HepG2 (cell line): ENCODE results near the gene ABTB2. TPM values are rescaled to one million over a fixed set of nuclear protein-coding genes. Genes with fewer than 3 reads are reported as not detected.

ENCODE experiments used
- ATAC-seq: fragments of 200-7000 bp; cut with Tn5 transposase; 3 replicates; pipeline ENCODE4 v1.9.1; 2020; ENCODE audit warnings: mild to moderate bottlenecking, moderate library complexity
- BruUV-seq: library from RNA; stranded (reverse); fragments of 400-500 nt; replicated peaks from 2 replicates; lab custom pipeline; 2021; lab: Mats Ljungman, UMichigan
- CTCF ChIA-PET: fragments of 300-600 bp; formaldehyde crosslinking; extraction: SDS; loops from one replicate; lab custom pipeline; 2021; ENCODE audit warnings: low total read pairs, inconsistent platforms, low intra/inter-chr PET ratio; lab: Yijun Ruan, JAX
- POLR2A ChIA-PET: fragments of 350-600 bp; sonication (Branson Sonifier 250); formaldehyde crosslinking; loops from one replicate; lab custom pipeline; 2020; ENCODE audit warnings: antibody characterized with exemption, inconsistent platforms; lab: Yijun Ruan, JAX
- DNase-seq: peaks from one replicate; pipeline ENCODE4 v3.0.0-alpha.2; 2015; ENCODE audit warnings: low spot score
- FAIRE-seq: peaks from 3 replicates; lab custom pipeline; 2011; peaks lifted over from hg19 to GRCh38; lab: Jason Lieb, UNC
- H2AFZ ChIP-seq: one replicate; pipeline ENCODE4 v1.6.1; 2011; ENCODE audit warnings: low read length, inconsistent platforms
- H3K27ac ChIP-seq: fragments of 300-600 bp; 3 replicates; pipeline ENCODE4 v1.8.0; 2011; ENCODE audit warnings: mixed run types, mild to moderate bottlenecking, mixed read lengths, low read length, inconsistent platforms; ENCODE audit not compliant: insufficient read depth; ENCODE audit errors: extremely low read length
- H3K27me3 ChIP-seq, 2 experiments: fragments of 200-600 bp in 1 of 2; 2 replicates in 1 of 2; 3 replicates in 1 of 2; pipeline versions ENCODE4 v1.6.0 to v1.8.0; 2011; ENCODE audit warnings: low read length in 2 of 2, mild to moderate bottlenecking in 2 of 2, moderate library complexity in 2 of 2, inconsistent platforms in 1 of 2; ENCODE audit not compliant: insufficient read depth in 2 of 2, control insufficient read depth in 1 of 2
- H3K36me3 ChIP-seq, 2 experiments: fragments of 200-600 bp in 1 of 2; replicated peaks in 1 of 2; 2 replicates in 1 of 2; 3 replicates in 1 of 2; pipeline versions ENCODE4 v1.5.1 to v1.8.0; 2011; ENCODE audit warnings: low read length in 2 of 2, inconsistent platforms in 1 of 2; ENCODE audit not compliant: insufficient read depth in 2 of 2, control insufficient read depth in 1 of 2
- H3K4me1 ChIP-seq: 2 replicates; pipeline ENCODE4 v1.5.1; 2012; ENCODE audit warnings: low read length, inconsistent platforms; ENCODE audit not compliant: insufficient read depth
- H3K4me2 ChIP-seq: 2 replicates; pipeline ENCODE4 v1.6.0; 2011; ENCODE audit warnings: low read depth, low read length, inconsistent platforms
- H3K4me3 ChIP-seq, 3 experiments: fragments of 200-600 bp in 1 of 3; sonication (generic), shearing (Covaris generic) in 1 of 3; replicated peaks in 1 of 3; 2 replicates each; pipeline ENCODE4 v1.5.1; 2011 to 2016; ENCODE audit warnings: low read length in 3 of 3, inconsistent platforms in 2 of 3, low read depth in 2 of 3, mild to moderate bottlenecking in 2 of 3, control low read depth in 1 of 3, mixed read lengths in 1 of 3; ENCODE audit not compliant: insufficient read depth in 1 of 3
- H3K79me2 ChIP-seq: one replicate; pipeline ENCODE4 v1.6.1; 2011; ENCODE audit warnings: low read length, inconsistent platforms; ENCODE audit not compliant: insufficient read depth
- H3K9ac ChIP-seq: 2 replicates; pipeline ENCODE4 v1.6.0; 2011; ENCODE audit warnings: mild to moderate bottlenecking, low read depth, low read length, inconsistent platforms; ENCODE audit not compliant: insufficient read depth
- H3K9me3 ChIP-seq: 2 replicates; pipeline ENCODE4 v1.5.1; 2012; ENCODE audit warnings: mild to moderate bottlenecking, low read length
- H4K20me1 ChIP-seq: 2 replicates; pipeline ENCODE4 v1.6.0; 2011; ENCODE audit warnings: inconsistent platforms, mild to moderate bottlenecking, low read length, moderate library complexity; ENCODE audit not compliant: insufficient read depth
- POLR2G ChIP-seq: fragments of 200-400 bp; formaldehyde crosslinking; IDR thresholded peaks from 2 replicates; pipeline ENCODE4 v1.6.1; 2018; ENCODE audit warnings: mild to moderate bottlenecking, low read depth, low read length, moderate library complexity
- TAF15 ChIP-seq: fragments of 200-400 bp; formaldehyde crosslinking; IDR thresholded peaks from one replicate; pipeline ENCODE4 v1.6.1; 2018; ENCODE audit warnings: mild to moderate bottlenecking, low read depth, low read length; ENCODE audit not compliant: poor library complexity, severe bottlenecking
- ZBTB42 ChIP-seq: sonication (generic); formaldehyde crosslinking; IDR thresholded peaks from 2 replicates; pipeline ENCODE4 v1.5.0; 2020; ENCODE audit warnings: mild to moderate bottlenecking, missing genetic modification reagents
- ZNF34 ChIP-seq: sonication (generic); formaldehyde crosslinking; IDR thresholded peaks from 2 replicates; pipeline ENCODE4 v1.4.0; 2020; ENCODE audit warnings: mild to moderate bottlenecking, missing genetic modification reagents, borderline replicate concordance
- ZNF749 ChIP-seq: sonication (generic); formaldehyde crosslinking; IDR thresholded peaks from 2 replicates; pipeline ENCODE4 v1.8.0; 2022; ENCODE audit warnings: mild to moderate bottlenecking, missing genetic modification reagents, moderate library complexity, borderline replicate concordance
- ZNF777 ChIP-seq: sonication (generic); formaldehyde crosslinking; IDR thresholded peaks from 2 replicates; pipeline ENCODE4 v1.4.0; 2020; ENCODE audit warnings: missing genetic modification reagents
- ZNF781 ChIP-seq: sonication (generic); formaldehyde crosslinking; IDR thresholded peaks from 2 replicates; pipeline ENCODE4 v1.5.1; 2020; ENCODE audit warnings: borderline replicate concordance, mild to moderate bottlenecking, missing genetic modification reagents; ENCODE audit errors: not compliant biosample characterization
- ZNF891 ChIP-seq: sonication (generic); formaldehyde crosslinking; IDR thresholded peaks from 2 replicates; pipeline ENCODE4 v1.5.0; 2020; ENCODE audit warnings: mild to moderate bottlenecking, missing genetic modification reagents
- WGBS: methylation state at CpG from one replicate; pipeline ENCODE4 v1.1.6; 2017; ENCODE audit warnings: low lambda C conversion rate; 5-methylcytosine and 5-hydroxymethylcytosine counted together
- in situ Hi-C: cut with HindIII; loops from 2 replicates; pipeline ENCODE4 v1.10.0; 2017; ENCODE audit warnings: low pct_unique_long_range_greater_than_20kb; ENCODE audit not compliant: extremely low pct_ligation_motif_present
- intact Hi-C: fragments of 100-400 bp; cut with micrococcal nuclease; formaldehyde crosslinking; loops from one replicate; pipeline ENCODE4 v1.10.0; 2022; ENCODE audit not compliant: unreplicated experiment
- polyA plus RNA-seq, 8 experiments: library from polyadenylated mRNA; depleted of rRNA in 3 of 8; stranded (reverse) in 7 of 8; unstranded in 1 of 8; fragments of >200 nt; fragmentation: Illumina TruSeq in 4 of 8; extraction: Trizol in 4 of 8; gene quantifications; 2 replicates each; pipeline versions ENCODE4 v1.2.1 to v1.2.3, GENCODE V29; 2011 to 2016; ENCODE audit warnings: low read depth in 4 of 8, missing spikeins in 1 of 8, mixed read lengths in 1 of 8; ENCODE audit not compliant: insufficient read depth in 1 of 8
- total RNA-seq, 5 experiments: library from RNA; depleted of rRNA; stranded (reverse); fragments of >200 nt; fragmentation: Illumina TruSeq; extraction: Trizol; gene quantifications; 2 replicates each; pipeline ENCODE4 v1.2.3, GENCODE V29; 2016; ENCODE audit warnings: low read depth in 1 of 5
- TF ChIP-seq, protein P1 (sequence below): sonication (generic); formaldehyde crosslinking; IDR thresholded peaks from 2 replicates; pipeline ENCODE4 v1.8.1; 2023; ENCODE audit warnings: mild to moderate bottlenecking, missing genetic modification reagents
- TF ChIP-seq, protein P2 (sequence below): sonication (generic); formaldehyde crosslinking; IDR thresholded peaks from 2 replicates; pipeline ENCODE4 v1.5.1; 2020; ENCODE audit warnings: missing genetic modification reagents, mild to moderate bottlenecking, borderline replicate concordance
- TF ChIP-seq, protein P3 (sequence below): sonication (generic); formaldehyde crosslinking; IDR thresholded peaks from 2 replicates; pipeline ENCODE4 v1.8.0; 2022; ENCODE audit warnings: missing genetic modification reagents, mild to moderate bottlenecking, moderate library complexity, borderline replicate concordance

Gene ABTB2
- total and polyA plus RNA-seq, 2 of the 13 experiments (the other 11 are each of a cell fraction or from before 2014, with no cell fraction given): 5.1 to 15.4 TPM

DNA sequence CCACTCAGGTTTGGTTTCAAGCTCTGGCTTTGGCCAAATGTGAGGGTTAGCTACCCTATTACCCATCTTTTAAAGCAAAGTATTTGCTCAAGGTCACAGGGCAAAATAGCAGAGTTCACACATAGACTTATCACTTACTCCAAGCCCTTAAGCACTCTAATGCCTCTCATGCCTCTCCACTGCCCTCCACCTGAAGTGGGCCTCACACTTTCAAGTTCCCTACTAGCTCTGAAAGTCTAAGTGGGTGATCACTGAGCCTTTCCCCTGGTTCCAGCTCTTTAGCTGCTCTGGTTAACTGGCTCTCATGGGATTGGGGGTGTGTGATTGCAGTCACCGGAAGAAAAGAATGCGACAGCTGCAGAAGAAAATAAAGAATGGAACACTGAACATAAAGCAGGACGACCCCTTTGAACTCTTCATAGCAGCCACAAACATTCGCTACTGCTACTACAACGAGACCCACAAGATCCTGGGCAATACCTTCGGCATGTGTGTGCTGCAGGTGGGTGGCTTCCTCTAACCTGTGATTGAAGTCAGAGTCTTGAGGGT is 246.0 kb downstream of the ABTB2 start:
- Histone ChIP-seq H3K27ac (no peak overlapping the region), H3K27me3 (no peaks in the 10 kb centered on the region), H4K20me1 (no peaks in the 10 kb centered on the region), H3K9me3 (no peaks in the 10 kb centered on the region), H3K79me2 (peaks cover 28% of the 10 kb centered on the region), H3K36me3 (peaks cover 35 to 84% of the 10 kb centered on the region in 2 experiments), H3K4me1 (peaks cover 15% of the 10 kb centered on the region), H3K4me3 (no peak overlapping the region), H3K4me2 (no peak overlapping the region), H3K9ac (no peak overlapping the region), H2AFZ (no peak overlapping the region)
- ChIA-PET POLR2A (no interaction called here), CTCF (no interaction called here)
- BruUV-seq: no TSS peak
- ATAC-seq (no peak), FAIRE-seq (no peak), DNase-seq (no peak)
- intact Hi-C loops: no loop called here
- in situ Hi-C loops: no loop called here
- TF ChIP-seq POLR2G: no peak
- TF ChIP-seq, protein P1, sequence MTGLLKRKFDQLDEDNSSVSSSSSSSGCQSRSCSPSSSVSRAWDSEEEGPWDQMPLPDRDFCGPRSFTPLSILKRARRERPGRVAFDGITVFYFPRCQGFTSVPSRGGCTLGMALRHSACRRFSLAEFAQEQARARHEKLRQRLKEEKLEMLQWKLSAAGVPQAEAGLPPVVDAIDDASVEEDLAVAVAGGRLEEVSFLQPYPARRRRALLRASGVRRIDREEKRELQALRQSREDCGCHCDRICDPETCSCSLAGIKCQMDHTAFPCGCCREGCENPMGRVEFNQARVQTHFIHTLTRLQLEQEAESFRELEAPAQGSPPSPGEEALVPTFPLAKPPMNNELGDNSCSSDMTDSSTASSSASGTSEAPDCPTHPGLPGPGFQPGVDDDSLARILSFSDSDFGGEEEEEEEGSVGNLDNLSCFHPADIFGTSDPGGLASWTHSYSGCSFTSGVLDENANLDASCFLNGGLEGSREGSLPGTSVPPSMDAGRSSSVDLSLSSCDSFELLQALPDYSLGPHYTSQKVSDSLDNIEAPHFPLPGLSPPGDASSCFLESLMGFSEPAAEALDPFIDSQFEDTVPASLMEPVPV (CRISPR knock-in tag): no peak
- WGBS: 98% methylated on average over 6 of the region's 6 CpGs

DNA sequence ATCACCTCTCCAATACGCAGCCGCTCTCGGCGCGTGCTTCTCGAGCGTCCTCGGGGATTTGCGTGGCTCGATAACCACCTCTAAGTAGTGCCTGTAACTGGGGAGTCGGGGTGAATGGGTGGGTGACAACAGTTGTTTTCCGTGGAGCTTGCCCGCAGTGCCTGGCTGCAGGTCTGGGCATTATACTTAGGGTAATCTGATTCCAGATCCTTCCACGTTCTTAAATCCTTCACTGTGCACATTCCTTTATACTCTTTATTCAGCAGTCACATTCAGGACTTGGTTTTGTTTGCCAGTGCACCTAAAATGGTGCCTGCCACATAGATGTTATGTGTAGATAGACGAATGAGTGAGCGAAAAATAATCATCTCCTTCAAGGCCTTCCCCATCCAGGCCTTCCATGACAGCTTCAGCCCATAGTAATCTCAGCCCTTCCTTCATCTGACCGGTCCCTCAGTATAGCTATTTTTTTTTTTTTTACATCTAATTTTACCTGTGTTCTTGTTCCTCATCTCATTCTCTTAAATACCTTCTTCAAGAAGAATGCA is 251.8 kb downstream of the ABTB2 start:
- H3K27ac ChIP-seq: peak overlapping the region; percentile 88
- peaks cover 27% of the 10 kb centered on the region for H3K4me1 ChIP-seq
- no peaks in the 10 kb centered on the region for H3K9me3 ChIP-seq
- peak overlapping the region; percentile 93 for H3K4me2 ChIP-seq
- H4K20me1 ChIP-seq: no peaks in the 10 kb centered on the region
- POLR2A ChIA-PET: interaction anchor here (0.9 to 2.2 kb wide), 8 partner anchors 9 to 810 kb away, joined by 3 to 30 read pairs (median 6); partner anchors contain the start of genes ABTB2, APIP, CAPRIN1 and PDHX
- DNase-seq (peak; percentile 6), ATAC-seq (peak; percentile 24), FAIRE-seq (no peak)
- CTCF ChIA-PET: no interaction called here
- peak overlapping the region; percentile 97 for H3K9ac ChIP-seq
- H3K36me3 ChIP-seq: peaks cover 8 to 37% of the 10 kb centered on the region in 2 experiments
- H2AFZ ChIP-seq: no peak overlapping the region
- H3K79me2 ChIP-seq: peaks cover 39% of the 10 kb centered on the region
- in situ Hi-C loops: no loop called here
- intact Hi-C loops: loop anchor here (1.0 kb wide), 2 partner anchors 55 to 109 kb away; partner anchors contain the start of gene CAPRIN1
- H3K27me3 ChIP-seq: no peaks in the 10 kb centered on the region; a peak in 1 of 5 replicates
- TSS peak; percentile 44 for BruUV-seq
- WGBS: 0% methylated on average over 15 of the region's 17 CpGs
- H3K4me3 ChIP-seq: peak overlapping the region; percentile 89 to 92 (median 91)
- TF ChIP-seq ZNF891 (CRISPR knock-in tag): peak; percentile 25; the same call in 1 of the 2 replicates
- 0 out of 2 replicates have a peak, but pooled peaks have one; percentile 71 for TF ChIP-seq ZBTB42
- peak; percentile 2; the same call in 1 of the 2 replicates for TF ChIP-seq ZNF777 (CRISPR knock-in tag)
- TF ChIP-seq, protein P2, sequence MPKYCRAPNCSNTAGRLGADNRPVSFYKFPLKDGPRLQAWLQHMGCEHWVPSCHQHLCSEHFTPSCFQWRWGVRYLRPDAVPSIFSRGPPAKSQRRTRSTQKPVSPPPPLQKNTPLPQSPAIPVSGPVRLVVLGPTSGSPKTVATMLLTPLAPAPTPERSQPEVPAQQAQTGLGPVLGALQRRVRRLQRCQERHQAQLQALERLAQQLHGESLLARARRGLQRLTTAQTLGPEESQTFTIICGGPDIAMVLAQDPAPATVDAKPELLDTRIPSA: 0 out of 2 replicates have a peak, but pooled peaks have one; percentile 87
- TF ChIP-seq ZNF749 (CRISPR knock-in tag): 0 out of 2 replicates have a peak, but pooled peaks have one; percentile 25
- TF ChIP-seq ZNF781 (CRISPR knock-in tag): peak; percentile 63
- peak; percentile 11 for TF ChIP-seq TAF15
- TF ChIP-seq ZNF34: 0 out of 2 replicates have a peak, but pooled peaks have one; percentile 8
- TF ChIP-seq, protein P3, sequence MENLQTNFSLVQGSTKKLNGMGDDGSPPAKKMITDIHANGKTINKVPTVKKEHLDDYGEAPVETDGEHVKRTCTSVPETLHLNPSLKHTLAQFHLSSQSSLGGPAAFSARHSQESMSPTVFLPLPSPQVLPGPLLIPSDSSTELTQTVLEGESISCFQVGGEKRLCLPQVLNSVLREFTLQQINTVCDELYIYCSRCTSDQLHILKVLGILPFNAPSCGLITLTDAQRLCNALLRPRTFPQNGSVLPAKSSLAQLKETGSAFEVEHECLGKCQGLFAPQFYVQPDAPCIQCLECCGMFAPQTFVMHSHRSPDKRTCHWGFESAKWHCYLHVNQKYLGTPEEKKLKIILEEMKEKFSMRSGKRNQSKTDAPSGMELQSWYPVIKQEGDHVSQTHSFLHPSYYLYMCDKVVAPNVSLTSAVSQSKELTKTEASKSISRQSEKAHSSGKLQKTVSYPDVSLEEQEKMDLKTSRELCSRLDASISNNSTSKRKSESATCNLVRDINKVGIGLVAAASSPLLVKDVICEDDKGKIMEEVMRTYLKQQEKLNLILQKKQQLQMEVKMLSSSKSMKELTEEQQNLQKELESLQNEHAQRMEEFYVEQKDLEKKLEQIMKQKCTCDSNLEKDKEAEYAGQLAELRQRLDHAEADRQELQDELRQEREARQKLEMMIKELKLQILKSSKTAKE: 0 out of 2 replicates have a peak, but pooled peaks have one; percentile 3
